ENCODE measurements around the gene AVPI1. TPM values are rescaled to one million over a fixed set of nuclear protein-coding genes. Genes with fewer than 3 reads are reported as not detected.
"Not testable (repeated sequence)": the region's sequence is repeated elsewhere in the genome, so short reads cannot be mapped to it uniquely, and the experiment has no call there.

AVPI1 gene
- total RNA-seq, 1 donor from 2014 or later, result 1.1 TPM

GRCh38 chr10:97711640-97712572 lies 24.9 kb upstream of the AVPI1 start:
- DNase-seq, result no peak

- no peak for DNase-seq
Measured at GRCh38 chr10:97708976-97709946, 22.2 kb upstream of the AVPI1 start.

- no peak for DNase-seq
Measured at GRCh38 chr10:97708167-97708566, 21.1 kb upstream of the AVPI1 start.

GRCh38 chr10:97707134-97707861 lies 20.3 kb upstream of the AVPI1 start:
- DNase-seq, result no peak

- DNase-seq, result no peak
Measured at GRCh38 chr10:97705006-97705670, 18.1 kb upstream of the AVPI1 start.

- no peak for DNase-seq
Measured at GRCh38 chr10:97704341-97704740, 17.3 kb upstream of the AVPI1 start.

- DNase-seq, result no peak
Measured at GRCh38 chr10:97703398-97704067, 16.5 kb upstream of the AVPI1 start.

- DNase-seq, result peak; percentile 47
Measured at GRCh38 chr10:97701438-97702069, 14.5 kb upstream of the AVPI1 start.

GRCh38 chr10:97698072-97698655 lies 11.1 kb upstream of the AVPI1 start:
- not testable (repeated sequence) for DNase-seq

GRCh38 chr10:97690133-97690532 lies 3.1 kb upstream of the AVPI1 start:
- no peak for DNase-seq

- DNase-seq, result no peak
Measured at GRCh38 chr10:97689559-97690020, 2.5 kb upstream of the AVPI1 start.

- DNase-seq, result no peak
Measured at GRCh38 chr10:97687785-97688781, 1.0 kb upstream of the AVPI1 start.

- DNase-seq, result no peak
Measured at GRCh38 chr10:97686301-97686961, 610 bp downstream of the AVPI1 start.

- DNase-seq, result no peak
Measured at GRCh38 chr10:97685395-97685958, 1.6 kb downstream of the AVPI1 start.

- no peak for DNase-seq
Measured at GRCh38 chr10:97684866-97685394, 2.1 kb downstream of the AVPI1 start.

- DNase-seq, result not testable (repeated sequence)
Measured at GRCh38 chr10:97684368-97684713, 2.7 kb downstream of the AVPI1 start.

- DNase-seq, result no peak
Measured at GRCh38 chr10:97683556-97684367, 3.3 kb downstream of the AVPI1 start.
